NCI-H446 treated with DMSO at 0.1 percent for 48 hours (cell line): ENCODE results near the gene ENO1.
"Not testable (repeated sequence)": the region's sequence is repeated elsewhere in the genome, so short reads cannot be mapped to it uniquely, and the experiment has no call there.

Source experiments
- DNase-seq: peaks from one replicate; lab custom pipeline; 2025; lab: John Stamatoyannopoulos, UW

Gene ENO1

DNA sequence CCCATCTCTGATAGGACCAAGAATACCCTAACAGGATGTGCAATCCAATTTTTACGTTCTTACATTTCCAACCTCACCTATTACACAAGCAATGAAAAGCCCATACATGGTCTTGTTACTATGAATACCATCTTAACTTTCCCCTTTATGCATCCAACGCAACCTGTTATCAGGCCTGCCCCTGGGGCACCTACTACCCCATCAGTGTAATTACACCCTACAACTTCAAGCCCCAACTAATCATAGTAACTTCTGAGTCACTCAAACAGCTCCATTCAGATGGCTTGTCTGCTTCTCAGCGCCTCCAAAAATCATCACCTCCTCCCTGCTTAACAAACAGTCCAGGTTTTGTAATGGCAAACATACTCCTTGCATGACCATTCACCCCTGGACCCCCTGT is 18.3 kb upstream of the ENO1 start:
- DNase-seq, result not testable (repeated sequence)

DNA sequence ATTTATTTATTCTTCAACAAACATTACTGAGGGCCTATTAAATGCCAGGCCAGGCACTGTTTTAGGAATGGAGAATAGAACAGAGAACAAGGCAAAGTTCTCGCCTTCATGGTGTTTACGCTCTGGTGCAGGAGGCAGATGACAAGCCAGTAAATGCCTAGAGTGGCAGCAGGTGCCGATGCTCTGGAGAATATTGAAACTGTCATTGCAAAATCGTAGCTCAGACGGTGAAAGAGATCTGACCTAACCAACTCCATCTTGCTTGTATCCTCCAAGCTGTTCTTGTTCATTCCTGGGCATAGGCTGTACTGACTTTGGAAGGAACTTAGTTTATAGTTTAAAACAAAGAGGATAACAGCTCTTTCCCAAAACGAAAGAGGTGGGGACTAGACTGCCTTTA is 13.5 kb upstream of the ENO1 start:
- no peak for DNase-seq

DNA sequence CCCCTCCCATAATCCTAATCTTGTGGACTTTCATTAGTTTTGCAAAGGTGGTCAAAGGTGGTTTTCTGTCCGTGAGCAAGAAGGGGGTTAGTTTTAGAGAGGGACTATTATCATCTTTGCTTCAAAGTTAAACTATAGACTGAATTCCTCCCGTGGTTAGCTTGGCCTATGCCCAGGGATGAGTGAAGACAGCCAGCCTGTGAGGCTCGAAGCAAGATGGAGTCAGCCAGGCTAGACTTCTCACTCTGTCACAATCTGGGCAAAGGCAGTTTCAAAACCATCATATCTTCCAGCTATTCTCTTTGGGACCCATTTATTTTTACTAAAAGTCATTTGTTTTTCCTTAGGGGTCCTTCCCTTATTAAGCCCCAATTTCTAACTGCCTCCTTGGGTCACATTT is 12.9 kb upstream of the ENO1 start:
- DNase-seq, result no peak

DNA sequence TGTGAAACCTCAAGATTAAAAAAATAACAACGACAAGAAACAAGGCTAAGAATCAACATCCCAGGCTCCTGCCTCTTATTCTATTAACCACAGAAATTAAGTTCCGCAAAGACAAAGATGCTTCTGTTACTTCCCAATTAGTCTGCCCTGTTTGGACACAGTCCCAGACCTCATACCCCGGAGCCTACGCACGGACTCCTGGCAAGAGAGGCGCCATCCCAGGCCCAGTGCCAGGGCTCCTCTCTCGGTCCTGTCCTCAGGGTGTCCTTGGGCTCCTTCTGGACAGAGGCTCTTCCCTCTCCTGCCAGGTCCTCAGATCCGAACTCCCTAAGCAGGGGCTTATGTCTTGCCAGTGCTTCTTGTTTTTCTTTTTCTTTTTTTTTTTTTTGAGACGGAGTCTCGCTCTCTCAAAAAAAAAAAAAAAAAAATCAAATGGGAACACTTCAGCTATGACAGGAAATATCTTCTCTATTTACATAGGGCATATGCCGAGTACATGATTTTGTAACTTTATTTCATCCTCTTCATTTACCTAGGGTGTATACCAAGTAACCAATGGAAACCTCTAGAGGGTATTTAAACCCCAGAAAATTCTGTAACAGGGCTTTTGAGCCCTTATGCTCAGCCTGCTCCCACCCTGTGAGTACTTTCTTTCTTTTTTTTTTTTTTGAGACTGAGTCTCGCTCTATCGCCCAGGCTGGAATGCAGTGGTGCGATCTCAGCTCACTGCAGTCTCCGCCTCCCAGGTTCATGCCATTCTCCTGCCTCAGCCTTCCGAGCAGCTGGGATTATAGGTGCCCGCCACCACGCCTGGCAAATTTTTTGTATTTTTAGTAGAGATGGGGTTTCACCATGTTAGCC is 11.7 kb upstream of the ENO1 start:
- peak; percentile 97 for DNase-seq

DNA sequence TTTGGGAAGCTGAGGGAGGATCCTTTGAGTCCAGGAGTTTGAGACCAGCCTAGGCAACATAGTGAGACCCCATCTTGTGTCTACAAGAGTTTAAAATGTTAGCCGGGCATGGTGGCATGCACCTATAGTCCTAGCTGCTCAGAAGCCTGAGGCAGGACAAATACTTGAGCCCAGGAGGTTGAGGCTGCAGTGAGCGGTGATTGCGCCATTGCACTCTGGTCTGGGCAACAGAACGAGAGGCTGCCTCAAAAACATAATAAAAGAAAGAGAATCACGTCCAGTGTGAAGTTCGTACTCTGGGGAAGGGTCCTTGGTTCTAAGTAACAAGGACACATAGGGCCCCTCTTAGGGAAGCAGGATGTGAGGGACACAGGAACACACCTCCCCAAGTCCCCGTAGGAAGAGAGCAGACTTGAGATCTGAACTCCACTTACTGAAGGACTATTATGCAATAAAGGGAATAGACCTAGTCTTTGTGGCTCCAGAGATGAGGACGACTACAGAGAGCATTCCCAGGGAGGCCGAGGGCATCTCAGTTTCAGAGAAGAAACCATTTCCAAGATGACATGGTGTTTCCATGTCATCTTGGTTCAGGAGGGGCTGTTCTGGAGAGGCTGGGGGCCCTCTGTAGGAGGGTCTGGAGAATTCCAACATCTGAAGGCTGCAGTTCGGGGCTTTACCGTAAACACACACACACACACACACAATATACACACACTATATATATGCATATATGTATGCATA is 10.8 kb upstream of the ENO1 start:
- DNase-seq, result no peak

DNA sequence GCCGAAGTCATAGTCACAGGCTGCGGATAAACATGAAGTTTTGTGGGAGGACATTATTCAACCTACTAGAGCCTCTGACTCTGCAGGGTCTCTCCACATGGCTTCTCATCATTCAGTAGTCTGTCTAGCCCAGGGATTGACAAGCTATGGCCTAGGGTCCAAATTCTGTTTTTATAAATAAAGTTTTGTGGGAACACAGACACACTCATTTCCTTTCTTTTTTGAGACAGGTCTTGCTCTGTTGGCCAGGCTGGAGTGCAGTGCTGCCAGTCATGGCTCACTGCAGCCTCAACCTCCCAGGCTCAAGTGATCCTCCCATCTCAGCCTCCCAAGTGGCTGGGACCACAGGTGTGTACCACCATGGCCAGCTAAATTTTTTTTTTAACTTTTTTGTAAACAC is 8.1 kb upstream of the ENO1 start:
- DNase-seq, result no peak

DNA sequence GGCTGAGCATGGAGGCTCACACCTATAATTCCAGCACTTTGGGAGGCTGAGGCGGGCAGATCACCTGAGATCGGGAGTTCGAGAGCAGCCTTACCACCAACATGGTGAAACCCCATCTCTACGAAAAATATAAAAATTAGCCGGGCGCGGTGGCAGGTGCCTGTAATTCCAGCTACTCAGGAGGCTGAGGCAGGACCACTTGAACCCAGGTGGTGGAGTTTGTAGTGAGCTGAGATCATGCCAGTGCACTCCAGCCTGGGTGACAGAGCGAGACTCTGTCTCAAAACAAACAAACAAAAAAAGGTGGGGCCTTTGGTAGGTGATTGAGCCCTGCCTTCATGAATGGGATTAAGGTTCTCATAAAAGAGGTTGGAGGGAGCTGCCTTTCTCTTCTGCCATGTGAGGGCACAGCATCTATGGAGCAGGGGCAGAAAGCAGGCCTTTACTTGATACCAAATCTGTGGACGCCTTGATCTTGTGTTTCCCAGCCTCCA is 7.6 kb upstream of the ENO1 start:
- not testable (repeated sequence) for DNase-seq

DNA sequence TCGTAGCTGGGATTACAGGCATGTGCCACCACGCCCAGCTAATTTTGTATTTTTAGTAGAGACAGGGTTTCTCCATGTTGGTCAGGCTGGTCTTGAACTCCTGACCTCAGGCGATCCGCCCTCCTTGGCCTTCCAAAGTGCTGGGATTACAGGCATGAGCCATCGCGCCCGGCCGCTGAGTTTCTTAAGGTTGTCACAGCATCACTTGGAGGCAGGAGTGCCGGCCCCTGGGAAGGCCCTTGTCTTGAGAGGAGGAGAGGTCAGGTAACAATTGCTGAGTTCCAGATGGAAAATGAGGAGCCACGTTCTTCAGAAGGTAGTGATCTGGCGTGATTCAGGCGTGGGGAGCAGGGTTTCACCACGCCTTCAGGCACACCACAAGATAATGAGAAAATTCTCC is 5.6 kb upstream of the ENO1 start:
- not testable (repeated sequence) for DNase-seq

DNA sequence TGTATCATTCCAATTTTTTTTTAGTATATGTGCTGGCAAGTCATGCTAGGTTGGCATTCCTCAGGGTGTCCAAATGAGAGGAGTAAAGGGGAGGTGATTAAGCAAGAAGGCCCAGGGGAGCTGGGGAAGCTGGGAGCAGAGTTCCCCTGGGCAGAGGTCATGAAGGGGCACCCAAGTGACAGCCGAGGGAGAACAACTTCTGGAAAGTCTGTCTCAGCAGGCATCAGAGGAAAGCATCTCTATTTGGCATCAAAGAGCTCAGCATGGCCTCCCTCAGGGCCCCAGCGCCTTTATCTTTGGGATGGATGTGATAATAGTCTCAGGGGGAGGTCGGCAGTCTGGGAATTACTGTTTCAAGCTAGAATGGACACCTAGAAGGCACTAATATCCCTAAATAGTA is 5.0 kb upstream of the ENO1 start:
- no peak for DNase-seq

DNA sequence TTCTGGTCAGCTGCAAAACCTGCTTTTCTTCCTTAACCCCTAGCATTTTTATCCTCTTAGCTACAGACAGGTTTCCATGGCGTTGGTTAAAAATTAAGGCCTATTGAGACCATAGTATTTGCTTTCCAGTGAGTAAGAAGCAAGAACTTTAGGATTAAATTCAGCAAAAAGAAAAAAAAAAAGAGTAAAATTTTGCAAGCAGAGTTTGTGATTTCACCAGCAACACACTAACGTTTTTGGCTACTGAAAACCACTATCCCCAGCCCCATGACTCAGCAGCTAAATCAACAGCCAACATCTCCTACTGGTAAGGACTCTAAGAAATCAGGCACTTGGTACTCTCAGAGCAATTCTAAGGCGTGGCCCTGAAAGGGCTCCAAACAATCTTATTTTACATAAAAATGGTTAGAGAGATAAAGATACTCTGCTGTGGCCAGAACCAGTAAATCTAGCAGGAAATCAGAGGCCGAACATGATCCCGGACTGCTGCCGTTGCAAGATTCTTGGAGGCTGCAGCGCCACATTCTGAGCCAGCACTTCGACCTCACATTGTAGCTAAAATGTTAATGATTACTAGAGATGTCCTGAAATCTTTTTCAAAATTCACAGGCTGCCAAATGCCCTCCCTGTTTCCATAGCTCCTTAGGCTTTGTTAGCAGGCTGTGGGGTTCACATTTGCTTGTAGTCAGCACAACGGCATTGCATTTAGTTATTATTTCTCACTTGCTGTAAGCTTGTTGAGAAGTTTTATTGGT is 1.6 kb upstream of the ENO1 start:
- DNase-seq, result peak; percentile 73

DNA sequence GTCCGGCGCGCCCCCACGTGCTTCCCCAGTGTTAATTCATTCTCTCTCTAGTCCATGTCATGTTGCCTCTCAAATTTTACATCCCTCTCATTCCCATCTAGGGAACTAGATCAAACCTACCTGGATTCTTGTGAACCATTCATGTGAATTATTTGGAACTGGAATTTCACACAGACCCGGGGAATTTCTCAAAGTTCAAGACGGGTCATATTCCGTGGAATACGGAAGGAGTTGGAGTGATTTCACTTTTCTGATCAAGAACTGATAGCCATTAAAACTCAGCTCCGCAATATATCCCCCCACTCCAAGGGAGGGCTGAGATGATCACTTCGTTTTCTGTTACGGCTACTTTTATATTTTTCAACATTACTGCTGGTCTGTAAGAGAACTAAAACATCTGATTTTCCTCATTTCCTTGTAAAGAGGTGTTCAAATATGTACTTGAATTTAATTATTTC is 1.0 kb upstream of the ENO1 start:
- no peak for DNase-seq

DNA sequence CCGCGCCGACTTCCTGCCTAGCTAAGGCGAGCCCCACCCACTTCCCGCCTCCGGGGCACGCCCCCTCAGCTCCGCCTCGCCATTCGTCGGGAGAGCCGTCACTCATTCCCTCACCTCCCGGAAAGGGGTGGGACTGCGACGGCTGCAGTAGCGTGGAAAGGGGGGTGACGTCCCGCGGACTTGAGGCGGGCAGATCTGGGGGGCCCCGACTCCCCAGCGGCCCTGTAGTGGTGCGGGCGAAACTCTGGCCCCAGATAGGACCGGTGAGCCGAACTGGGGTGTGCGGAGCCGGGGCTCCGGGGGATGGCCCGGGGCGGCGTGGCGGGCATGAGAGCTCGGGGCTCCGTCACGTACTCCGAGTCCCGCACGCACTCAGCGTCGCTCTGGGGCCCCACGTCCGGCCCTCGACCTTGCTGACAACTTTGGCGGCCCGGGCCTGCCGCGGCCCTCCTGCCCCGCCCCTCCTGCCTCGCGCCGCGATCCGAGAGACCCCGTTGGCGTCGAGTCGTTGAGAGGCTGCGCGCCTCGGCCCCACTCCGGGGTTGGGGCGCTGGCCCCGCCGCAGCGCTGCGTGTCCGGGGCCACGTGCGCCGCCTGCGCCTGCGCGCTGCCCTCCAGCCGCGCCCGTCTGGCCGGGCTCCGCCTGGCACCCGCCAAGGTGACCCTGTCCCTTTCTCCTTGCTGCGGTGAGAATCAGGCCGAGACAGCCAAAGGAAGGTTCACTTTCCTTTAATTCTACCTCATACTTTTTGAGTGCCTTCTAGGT is 395 bp upstream of the ENO1 start:
- peak; percentile 95 for DNase-seq

DNA sequence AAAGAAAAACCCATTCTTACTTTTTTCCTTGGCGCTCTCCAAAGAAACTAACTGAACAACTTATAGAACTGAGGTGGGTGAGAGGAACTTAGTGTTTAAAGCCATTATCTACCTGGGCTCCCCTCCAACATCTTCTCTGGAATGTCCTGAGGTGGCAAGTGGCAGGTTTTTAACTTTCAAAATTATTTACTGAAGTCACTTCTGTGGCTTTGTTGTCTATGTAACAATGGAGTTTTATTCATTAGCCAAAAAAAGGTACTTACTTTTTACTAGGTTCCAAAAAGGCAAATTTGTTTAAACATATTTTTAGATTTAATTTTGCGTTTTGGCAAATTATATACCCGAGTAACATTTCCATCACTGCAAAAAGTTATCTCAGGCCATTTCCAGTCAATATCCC is 2.4 kb downstream of the ENO1 start:
- DNase-seq, result no peak

DNA sequence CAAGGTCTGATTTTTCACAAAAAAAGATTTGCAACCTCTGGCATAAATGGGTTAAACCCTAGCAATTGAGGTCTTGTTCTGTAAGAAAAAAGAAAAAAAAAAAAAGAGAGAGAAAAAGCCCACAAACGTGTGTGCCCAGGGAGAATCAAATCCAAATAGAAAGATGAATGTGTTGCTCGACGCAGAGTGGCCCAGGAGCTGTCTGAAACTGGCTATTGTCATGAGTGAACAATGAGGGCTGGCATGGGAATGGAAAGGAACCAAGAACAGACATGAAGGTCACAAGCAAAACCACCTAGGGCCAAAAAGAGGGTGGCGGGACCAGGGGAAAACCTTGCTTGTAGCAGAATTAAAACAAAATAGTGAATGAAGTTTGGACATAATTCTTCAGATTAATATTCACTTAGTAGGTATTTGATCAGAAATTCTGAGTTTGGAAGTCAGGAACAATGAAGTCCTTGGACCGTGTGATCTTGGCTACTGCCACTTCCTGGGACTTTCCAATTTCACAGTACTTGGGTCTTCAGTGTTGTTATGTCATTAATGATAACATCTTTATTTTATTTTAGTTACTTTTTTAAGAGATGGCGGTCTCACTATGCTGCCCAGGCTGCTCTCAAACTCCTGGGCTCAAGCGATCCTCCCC is 3.1 kb downstream of the ENO1 start:
- DNase-seq, result no peak

DNA sequence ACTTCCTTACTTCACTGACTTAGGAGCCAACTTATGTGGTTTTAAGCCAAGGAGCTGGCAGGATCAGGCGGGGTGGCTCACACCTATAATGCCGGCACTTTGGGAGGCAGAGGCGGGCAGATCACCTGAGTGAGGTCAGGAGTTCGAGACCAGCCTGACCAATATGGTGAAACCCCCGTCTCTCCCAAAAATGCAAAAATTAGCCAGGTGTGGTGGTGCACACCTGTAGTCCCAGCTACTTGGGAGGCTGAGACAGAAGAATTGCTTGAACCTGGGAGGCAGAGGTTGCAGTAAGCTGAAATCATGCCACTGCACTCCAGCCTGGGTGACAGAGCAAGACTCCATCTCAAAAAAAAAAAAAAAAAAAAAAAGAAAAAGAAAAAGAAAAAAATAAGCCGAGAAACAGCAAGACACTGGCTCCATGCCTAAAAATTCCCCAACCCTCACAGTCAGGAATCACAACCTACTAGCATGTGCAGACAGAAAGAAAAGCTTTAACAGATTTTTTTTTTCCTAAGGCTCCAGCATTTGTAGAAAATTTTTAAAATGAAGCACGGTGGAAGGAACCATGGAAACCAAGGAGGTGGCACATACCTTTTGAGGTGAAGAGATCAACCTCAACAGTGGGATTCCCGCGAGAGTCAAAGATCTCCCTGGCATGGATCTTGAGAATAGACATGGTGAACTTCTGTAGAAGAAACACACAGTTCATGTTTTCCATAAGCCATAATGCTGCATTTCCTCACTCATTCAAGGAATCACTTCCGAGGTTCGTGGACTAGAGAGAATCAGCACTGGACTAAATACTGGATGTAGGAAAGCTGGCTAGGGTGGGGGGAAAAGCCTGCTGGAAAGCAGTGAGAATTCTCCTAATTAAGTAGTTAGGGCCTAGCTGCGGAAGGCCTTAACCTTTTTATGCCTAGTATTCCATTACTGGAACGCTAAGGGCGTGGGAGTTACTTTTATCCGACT is 4.0 kb downstream of the ENO1 start:
- no peak for DNase-seq

DNA sequence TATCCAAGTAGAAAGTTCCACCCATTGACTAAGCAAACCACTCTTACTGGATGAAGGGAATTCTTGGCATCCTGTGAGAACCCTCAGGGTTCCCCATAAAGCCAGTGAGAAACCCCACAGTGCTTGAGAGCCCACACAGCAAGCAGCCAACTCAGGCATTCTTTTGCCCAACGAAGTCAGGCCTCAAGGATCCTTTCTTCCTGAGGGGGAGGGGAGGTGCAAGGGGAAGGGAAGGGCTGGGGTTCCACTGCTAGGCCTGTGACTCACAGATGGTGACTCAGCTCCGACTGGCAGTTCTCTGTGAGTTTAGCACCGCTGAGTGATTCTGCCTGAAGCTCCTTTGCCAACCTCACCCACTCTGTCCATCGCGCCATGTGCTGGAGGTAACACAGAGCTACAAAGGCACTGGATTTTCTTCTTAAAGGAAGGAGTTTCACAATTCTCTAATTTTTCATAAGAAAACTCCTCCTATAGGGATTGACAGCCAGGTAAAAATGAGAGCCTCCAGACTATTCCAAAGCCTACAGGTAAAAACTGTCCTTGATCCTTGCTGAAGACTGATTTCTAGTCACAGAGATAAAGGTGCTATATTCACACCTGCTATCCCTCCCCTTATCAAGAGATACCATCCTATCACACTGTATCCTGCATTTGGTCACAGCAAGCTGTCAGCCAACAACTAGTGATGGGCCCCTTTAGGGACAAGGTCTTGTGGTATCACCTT is 4.8 kb downstream of the ENO1 start:
- peak; percentile 78 for DNase-seq

DNA sequence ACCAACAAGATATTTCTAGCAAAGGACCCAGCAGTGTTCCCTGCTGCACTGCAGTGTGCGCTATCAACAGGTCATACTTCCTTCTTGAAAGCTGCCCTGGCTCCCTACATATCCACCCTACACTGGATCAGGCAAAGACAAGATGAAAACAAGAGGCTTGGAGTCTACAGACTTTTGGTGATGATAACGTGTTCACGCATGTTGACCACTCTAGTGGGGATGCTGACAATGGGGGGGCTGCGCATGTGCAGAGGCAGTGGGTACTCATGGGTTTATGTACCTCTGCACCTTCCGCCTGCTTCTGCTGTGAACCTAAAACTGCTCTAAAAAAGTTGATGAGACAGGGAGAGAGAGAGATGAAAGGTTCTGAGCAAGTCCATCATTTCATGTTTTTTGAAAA is 5.5 kb downstream of the ENO1 start:
- no peak for DNase-seq

DNA sequence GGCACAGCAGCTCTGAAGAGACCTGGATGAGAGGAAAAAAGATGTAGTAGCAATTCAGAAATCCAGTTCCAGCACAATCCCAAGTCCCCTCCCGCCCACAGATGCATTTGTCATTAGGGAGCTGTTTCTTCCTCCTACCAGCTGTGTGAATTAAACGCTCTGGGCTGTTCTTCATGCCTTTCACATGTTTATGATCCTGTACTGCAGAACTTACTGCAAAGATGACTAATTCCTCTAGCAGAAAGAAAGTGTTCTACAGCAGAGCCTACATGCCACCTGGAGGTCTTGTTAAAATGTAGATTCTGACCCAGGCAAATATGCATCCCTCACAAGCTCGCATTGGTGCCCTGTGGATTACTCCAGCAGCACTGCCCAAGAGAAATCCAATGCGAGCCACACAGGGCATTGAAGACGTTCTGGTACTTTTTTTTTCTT is 6.5 kb downstream of the ENO1 start:
- no peak for DNase-seq

DNA sequence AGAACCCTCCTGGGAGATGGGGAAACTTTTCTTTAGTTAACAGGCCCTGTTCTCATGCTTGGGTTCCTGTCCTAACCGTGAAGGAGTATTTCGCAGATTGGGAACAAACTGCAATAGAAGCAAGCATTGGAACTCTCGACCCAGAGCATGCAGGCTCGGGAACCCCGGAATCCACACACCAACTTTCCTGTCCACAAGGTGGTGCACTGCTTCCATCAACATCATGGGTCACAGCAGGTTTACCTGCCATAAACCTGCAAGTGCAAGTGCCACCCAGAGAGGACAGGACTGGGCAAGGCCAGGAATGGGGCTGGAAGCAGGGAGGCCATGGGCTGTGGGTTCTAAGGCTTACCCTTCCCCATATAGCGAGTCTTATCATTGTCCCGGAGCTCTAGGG is 6.9 kb downstream of the ENO1 start:
- DNase-seq, result no peak
